Measurements from ENCODE around the gene GRID1.

Gene GRID1

GRCh38 chr10:86057708-86058107, 308.9 kb downstream of the GRID1 start:
- no peak for DNase-seq (ENCODE audit: low read depth)
- no peak for TF ChIP-seq CTCF (IDR thresholded peaks at IDR 0.05; ENCODE audit: control insufficient read depth, extremely low read depth, insufficient read depth)
- H3K4me3 ChIP-seq (ENCODE audit: low read depth, low read length), result no peak overlapping the region

GRCh38 chr10:86056672-86057071, 309.9 kb downstream of the GRID1 start:
- DNase-seq (ENCODE audit: low read depth), result no peak
- no peak overlapping the region for H3K4me3 ChIP-seq (ENCODE audit: low read depth, low read length)
- TF ChIP-seq CTCF (IDR thresholded peaks at IDR 0.05; ENCODE audit: control insufficient read depth, extremely low read depth, insufficient read depth), result no peak

- no peak for TF ChIP-seq CTCF (IDR thresholded peaks at IDR 0.05; ENCODE audit: control insufficient read depth, extremely low read depth, insufficient read depth)
Observed at GRCh38 chr10:86055928-86056327, 310.7 kb downstream of the GRID1 start.

GRCh38 chr10:86053675-86054074, 312.9 kb downstream of the GRID1 start:
- H3K4me3 ChIP-seq (ENCODE audit: low read depth, low read length), result no peak overlapping the region
- DNase-seq (ENCODE audit: low read depth), result no peak
- TF ChIP-seq CTCF (IDR thresholded peaks at IDR 0.05; ENCODE audit: control insufficient read depth, extremely low read depth, insufficient read depth), result no peak

More at GRCh38 chr10:86055928-86056327, 310.7 kb downstream of the GRID1 start:
- DNase-seq (ENCODE audit: low read depth), result no peak
- H3K4me3 ChIP-seq (ENCODE audit: low read depth, low read length), result no peak overlapping the region

GRCh38 chr10:86051586-86051985, 315.0 kb downstream of the GRID1 start:
- DNase-seq (ENCODE audit: low read depth), result no peak
- no peak overlapping the region for H3K4me3 ChIP-seq (ENCODE audit: low read depth, low read length)

GRCh38 chr10:86049442-86049841, 317.2 kb downstream of the GRID1 start:
- no peak for TF ChIP-seq CTCF (IDR thresholded peaks at IDR 0.05; ENCODE audit: control insufficient read depth, extremely low read depth, insufficient read depth)
- H3K4me3 ChIP-seq (ENCODE audit: low read depth, low read length), result no peak overlapping the region
- no peak for DNase-seq (ENCODE audit: low read depth)

More at GRCh38 chr10:86051586-86051985, 315.0 kb downstream of the GRID1 start:
- no peak for TF ChIP-seq CTCF (IDR thresholded peaks at IDR 0.05; ENCODE audit: control insufficient read depth, extremely low read depth, insufficient read depth)

GRCh38 chr10:86048973-86049372, 317.6 kb downstream of the GRID1 start:
- DNase-seq (ENCODE audit: low read depth), result no peak
- TF ChIP-seq CTCF (IDR thresholded peaks at IDR 0.05; ENCODE audit: control insufficient read depth, extremely low read depth, insufficient read depth), result no peak
- no peak overlapping the region for H3K4me3 ChIP-seq (ENCODE audit: low read depth, low read length)
